Suppressor macrophage (primary cell): Measurements from ENCODE around the gene TMEM41A.
A peak's percentile ranks its signal among the peaks of the same experiment; 100 is the strongest.

Source experiments
- DNase-seq, 4 experiments: peaks; one replicate each; pipeline ENCODE4 v3.0.0-alpha.2; 2020 to 2022
- total RNA-seq, 17 experiments: gene quantifications; one replicate each; lab custom pipeline; 2026; ENCODE audit warnings: mixed read lengths in 6 of 17, inconsistent platforms in 3 of 17; lab: John Stamatoyannopoulos, UW

TMEM41A gene
- total RNA-seq = 8.0 to 25.7 (median 20.3) reads per million in 17 experiments

GRCh38 chr3:185498503-185499396, at the start of gene TMEM41A:
TSS of gene TMEM41A (minus strand) at chr3:185499035. CDS start at chr3:185498961, 74 bp downstream.
- DNase-seq = peak; percentile 94 to 98 (median 96)

GRCh38 chr3:185540695-185541094, 41.9 kb upstream of the TMEM41A start:
- DNase-seq = no peak

GRCh38 chr3:185539934-185540333, 41.1 kb upstream of the TMEM41A start:
- DNase-seq = no peak

- peak; percentile 83 to 94 (median 88) for DNase-seq
These were observed 38.6 kb upstream of the TMEM41A start for GRCh38 chr3:185537369-185537970.

- DNase-seq = no peak
These were observed 35.7 kb upstream of the TMEM41A start for GRCh38 chr3:185534511-185534910.

- no peak for DNase-seq
These were observed 34.1 kb upstream of the TMEM41A start for GRCh38 chr3:185532901-185533300.

- no peak for DNase-seq
These were observed 32.0 kb upstream of the TMEM41A start for GRCh38 chr3:185530856-185531255.

- no peak for DNase-seq
These were observed 29.7 kb upstream of the TMEM41A start for GRCh38 chr3:185528532-185528931.

GRCh38 chr3:185527364-185527763, 28.5 kb upstream of the TMEM41A start:
- no peak for DNase-seq

GRCh38 chr3:185526349-185526951, 27.6 kb upstream of the TMEM41A start:
- no peak for DNase-seq

- no peak for DNase-seq
These were observed 22.7 kb upstream of the TMEM41A start for GRCh38 chr3:185521349-185522138.

- no peak for DNase-seq
These were observed 20.2 kb upstream of the TMEM41A start for GRCh38 chr3:185519021-185519420.

GRCh38 chr3:185517387-185518130, 18.7 kb upstream of the TMEM41A start:
- DNase-seq = no peak

GRCh38 chr3:185511711-185512110, 12.9 kb upstream of the TMEM41A start:
- no peak for DNase-seq

GRCh38 chr3:185508335-185508991, 9.6 kb upstream of the TMEM41A start:
- DNase-seq = no peak

GRCh38 chr3:185507883-185508282, 9.0 kb upstream of the TMEM41A start:
- no peak for DNase-seq

GRCh38 chr3:185504636-185505035, 5.8 kb upstream of the TMEM41A start:
- no peak for DNase-seq

GRCh38 chr3:185503521-185503920, 4.7 kb upstream of the TMEM41A start:
- no peak for DNase-seq

- DNase-seq = no peak
These were observed 4.2 kb upstream of the TMEM41A start for GRCh38 chr3:185502987-185503386.

GRCh38 chr3:185490241-185490640, 8.6 kb downstream of the TMEM41A start:
- DNase-seq = no peak

- DNase-seq = no peak
These were observed 9.4 kb downstream of the TMEM41A start for GRCh38 chr3:185489462-185489861.
